ENCODE data around the gene TEAD1. TPM values are rescaled to one million over a fixed set of nuclear protein-coding genes. Genes with fewer than 3 reads are reported as not detected.

The TEAD1 gene
- total and polyA plus RNA-seq, 5 donors from 2014 or later = 0.30 TPM; not detected in 4

- no peaks in the 10 kb centered on the region for H3K36me3 Mint-ChIP-seq
- Histone ChIP-seq H3K4me1 (ENCODE audit: control insufficient read depth, insufficient read depth, low read length, poor library complexity, severe bottlenecking) (no peaks in the 10 kb centered on the region), H3K36me3 (ENCODE audit: control insufficient read depth, insufficient read depth, low read length) (no peaks in the 10 kb centered on the region), H3K27ac (ENCODE audit: insufficient read depth, low read length, poor library complexity, severe bottlenecking) (no peak overlapping the region), H3K4me3 (ENCODE audit: low read depth, low read length) (no peak overlapping the region), H3K27me3 (ENCODE audit: control insufficient read depth, insufficient read depth, low read length) (no peaks in the 10 kb centered on the region), H3K9me3 (ENCODE audit: control insufficient read depth in 2 of 2, low read length in 2 of 2) (no peaks in the 10 kb centered on the region)
- H3K27ac Mint-ChIP-seq = no peak overlapping the region
- H3K4me3 Mint-ChIP-seq = no peak overlapping the region
- peaks cover 0 to 3% (median 0%) of the 10 kb centered on the region in 4 donors for H3K4me1 Mint-ChIP-seq
- DNase-seq (no peak), ATAC-seq (ENCODE audit: low read depth in 2 of 2) (no peak)
- peaks cover 12% of the 10 kb centered on the region for H3K27me3 Mint-ChIP-seq
- peaks cover 0 to 1% (median 0%) of the 10 kb centered on the region in 7 donors for H3K9me3 Mint-ChIP-seq
Observed at GRCh38 chr11:12886508-12886907, 212.3 kb downstream of the TEAD1 start.

GRCh38 chr11:12888525-12889158 is 214.4 kb downstream of the TEAD1 start:
- Mint-ChIP-seq H3K36me3 (no peaks in the 10 kb centered on the region), H3K4me1 (peaks cover 0 to 3% (median 0%) of the 10 kb centered on the region in 4 donors), H3K27me3 (peaks cover 14% of the 10 kb centered on the region), H3K9me3 (peaks cover 0 to 1% (median 0%) of the 10 kb centered on the region in 7 donors), H3K27ac (no peak overlapping the region), H3K4me3 (no peak overlapping the region)
- H3K27me3 ChIP-seq (ENCODE audit: control insufficient read depth, insufficient read depth, low read length) = no peaks in the 10 kb centered on the region
- no peaks in the 10 kb centered on the region for H3K9me3 ChIP-seq (ENCODE audit: control insufficient read depth in 2 of 2, low read length in 2 of 2)
- peak; percentile 35 to 66 (median 44) for DNase-seq
- ATAC-seq (ENCODE audit: low read depth in 2 of 2) = peak in 1 of 2 donors; percentile 46
- no peaks in the 10 kb centered on the region for H3K4me1 ChIP-seq (ENCODE audit: control insufficient read depth, insufficient read depth, low read length, poor library complexity, severe bottlenecking)
- H3K36me3 ChIP-seq (ENCODE audit: control insufficient read depth, insufficient read depth, low read length) = no peaks in the 10 kb centered on the region
- H3K4me3 ChIP-seq (ENCODE audit: low read depth, low read length) = no peak overlapping the region
- no peak overlapping the region for H3K27ac ChIP-seq (ENCODE audit: insufficient read depth, low read length, poor library complexity, severe bottlenecking)

- Histone ChIP-seq H3K27ac (ENCODE audit: insufficient read depth, low read length, poor library complexity, severe bottlenecking) (no peak overlapping the region), H3K4me1 (ENCODE audit: control insufficient read depth, insufficient read depth, low read length, poor library complexity, severe bottlenecking) (no peaks in the 10 kb centered on the region), H3K4me3 (ENCODE audit: low read depth, low read length) (no peak overlapping the region), H3K27me3 (ENCODE audit: control insufficient read depth, insufficient read depth, low read length) (no peaks in the 10 kb centered on the region), H3K36me3 (ENCODE audit: control insufficient read depth, insufficient read depth, low read length) (no peaks in the 10 kb centered on the region), H3K9me3 (ENCODE audit: control insufficient read depth in 2 of 2, low read length in 2 of 2) (no peaks in the 10 kb centered on the region)
- peaks cover 0 to 3% (median 0%) of the 10 kb centered on the region in 4 donors for H3K4me1 Mint-ChIP-seq
- peaks cover 0 to 1% (median 0%) of the 10 kb centered on the region in 7 donors for H3K9me3 Mint-ChIP-seq
- no peak overlapping the region for H3K4me3 Mint-ChIP-seq
- ATAC-seq (ENCODE audit: low read depth in 2 of 2) (no peak), DNase-seq (no peak)
- no peak overlapping the region for H3K27ac Mint-ChIP-seq
- H3K27me3 Mint-ChIP-seq = peaks cover 14% of the 10 kb centered on the region
- H3K36me3 Mint-ChIP-seq = no peaks in the 10 kb centered on the region
Observed at GRCh38 chr11:12889243-12889642, 215.0 kb downstream of the TEAD1 start.

GRCh38 chr11:12890476-12890875 is 216.3 kb downstream of the TEAD1 start:
- Histone ChIP-seq H3K27ac (ENCODE audit: insufficient read depth, low read length, poor library complexity, severe bottlenecking) (no peak overlapping the region), H3K4me3 (ENCODE audit: low read depth, low read length) (no peak overlapping the region), H3K9me3 (ENCODE audit: control insufficient read depth in 2 of 2, low read length in 2 of 2) (no peaks in the 10 kb centered on the region), H3K36me3 (ENCODE audit: control insufficient read depth, insufficient read depth, low read length) (no peaks in the 10 kb centered on the region), H3K27me3 (ENCODE audit: control insufficient read depth, insufficient read depth, low read length) (no peaks in the 10 kb centered on the region), H3K4me1 (ENCODE audit: control insufficient read depth, insufficient read depth, low read length, poor library complexity, severe bottlenecking) (no peaks in the 10 kb centered on the region)
- Mint-ChIP-seq H3K4me1 (peaks cover 0 to 3% (median 0%) of the 10 kb centered on the region in 4 donors), H3K4me3 (no peak overlapping the region), H3K36me3 (no peaks in the 10 kb centered on the region), H3K27ac (no peak overlapping the region), H3K9me3 (peaks cover 0 to 1% (median 0%) of the 10 kb centered on the region in 7 donors), H3K27me3 (peaks cover 14% of the 10 kb centered on the region)
- no peak for DNase-seq
- no peak for ATAC-seq (ENCODE audit: low read depth in 2 of 2)

GRCh38 chr11:12893787-12894672 is 219.8 kb downstream of the TEAD1 start:
- Histone ChIP-seq H3K27me3 (ENCODE audit: control insufficient read depth, insufficient read depth, low read length) (peaks cover 5% of the 10 kb centered on the region), H3K27ac (ENCODE audit: insufficient read depth, low read length, poor library complexity, severe bottlenecking) (no peak overlapping the region), H3K4me3 (ENCODE audit: low read depth, low read length) (no peak overlapping the region), H3K4me1 (ENCODE audit: control insufficient read depth, insufficient read depth, low read length, poor library complexity, severe bottlenecking) (no peaks in the 10 kb centered on the region), H3K36me3 (ENCODE audit: control insufficient read depth, insufficient read depth, low read length) (no peaks in the 10 kb centered on the region), H3K9me3 (ENCODE audit: control insufficient read depth in 2 of 2, low read length in 2 of 2) (no peaks in the 10 kb centered on the region)
- Mint-ChIP-seq H3K4me1 (no peaks in the 10 kb centered on the region), H3K36me3 (no peaks in the 10 kb centered on the region), H3K27ac (no peak overlapping the region), H3K4me3 (peak overlapping the region in 1 of 4 donors; percentile 21), H3K27me3 (peaks cover 15% of the 10 kb centered on the region), H3K9me3 (peaks cover 0 to 2% (median 0%) of the 10 kb centered on the region in 7 donors)
- DNase-seq (peak; percentile 9 to 40 (median 10)), ATAC-seq (ENCODE audit: low read depth in 2 of 2) (no peak)

GRCh38 chr11:12897390-12897789 is 223.2 kb downstream of the TEAD1 start:
- Mint-ChIP-seq H3K27ac (no peak overlapping the region), H3K9me3 (peaks cover 0 to 2% (median 0%) of the 10 kb centered on the region in 7 donors), H3K4me1 (peaks cover 0 to 5% (median 0%) of the 10 kb centered on the region in 4 donors), H3K27me3 (peaks cover 13% of the 10 kb centered on the region), H3K4me3 (no peak overlapping the region), H3K36me3 (no peaks in the 10 kb centered on the region)
- ATAC-seq (ENCODE audit: low read depth in 2 of 2) = no peak
- no peak overlapping the region for H3K4me3 ChIP-seq (ENCODE audit: low read depth, low read length)
- no peak for DNase-seq
- no peaks in the 10 kb centered on the region for H3K9me3 ChIP-seq (ENCODE audit: control insufficient read depth in 2 of 2, low read length in 2 of 2)
- H3K27me3 ChIP-seq (ENCODE audit: control insufficient read depth, insufficient read depth, low read length) = peaks cover 5% of the 10 kb centered on the region
- H3K4me1 ChIP-seq (ENCODE audit: control insufficient read depth, insufficient read depth, low read length, poor library complexity, severe bottlenecking) = no peaks in the 10 kb centered on the region
- no peaks in the 10 kb centered on the region for H3K36me3 ChIP-seq (ENCODE audit: control insufficient read depth, insufficient read depth, low read length)
- H3K27ac ChIP-seq (ENCODE audit: insufficient read depth, low read length, poor library complexity, severe bottlenecking) = no peak overlapping the region

GRCh38 chr11:12897867-12898266 is 223.6 kb downstream of the TEAD1 start:
- H3K9me3 ChIP-seq (ENCODE audit: control insufficient read depth in 2 of 2, low read length in 2 of 2) = no peaks in the 10 kb centered on the region
- H3K27me3 ChIP-seq (ENCODE audit: control insufficient read depth, insufficient read depth, low read length) = peaks cover 7% of the 10 kb centered on the region
- Mint-ChIP-seq H3K4me3 (no peak overlapping the region), H3K27me3 (peaks cover 13% of the 10 kb centered on the region), H3K27ac (no peak overlapping the region), H3K9me3 (peaks cover 0 to 2% (median 0%) of the 10 kb centered on the region in 7 donors), H3K36me3 (no peaks in the 10 kb centered on the region), H3K4me1 (peaks cover 0 to 5% (median 0%) of the 10 kb centered on the region in 4 donors)
- ATAC-seq (ENCODE audit: low read depth in 2 of 2) (no peak), DNase-seq (no peak)
- H3K36me3 ChIP-seq (ENCODE audit: control insufficient read depth, insufficient read depth, low read length) = no peaks in the 10 kb centered on the region
- no peak overlapping the region for H3K4me3 ChIP-seq (ENCODE audit: low read depth, low read length)
- no peak overlapping the region for H3K27ac ChIP-seq (ENCODE audit: insufficient read depth, low read length, poor library complexity, severe bottlenecking)
- H3K4me1 ChIP-seq (ENCODE audit: control insufficient read depth, insufficient read depth, low read length, poor library complexity, severe bottlenecking) = no peaks in the 10 kb centered on the region
